ENCODE data around the gene SP140L.
"Not testable (repeated sequence)": the region's sequence is repeated elsewhere in the genome, so short reads cannot be mapped to it uniquely, and the experiment has no call there.

The SP140L gene

DNA sequence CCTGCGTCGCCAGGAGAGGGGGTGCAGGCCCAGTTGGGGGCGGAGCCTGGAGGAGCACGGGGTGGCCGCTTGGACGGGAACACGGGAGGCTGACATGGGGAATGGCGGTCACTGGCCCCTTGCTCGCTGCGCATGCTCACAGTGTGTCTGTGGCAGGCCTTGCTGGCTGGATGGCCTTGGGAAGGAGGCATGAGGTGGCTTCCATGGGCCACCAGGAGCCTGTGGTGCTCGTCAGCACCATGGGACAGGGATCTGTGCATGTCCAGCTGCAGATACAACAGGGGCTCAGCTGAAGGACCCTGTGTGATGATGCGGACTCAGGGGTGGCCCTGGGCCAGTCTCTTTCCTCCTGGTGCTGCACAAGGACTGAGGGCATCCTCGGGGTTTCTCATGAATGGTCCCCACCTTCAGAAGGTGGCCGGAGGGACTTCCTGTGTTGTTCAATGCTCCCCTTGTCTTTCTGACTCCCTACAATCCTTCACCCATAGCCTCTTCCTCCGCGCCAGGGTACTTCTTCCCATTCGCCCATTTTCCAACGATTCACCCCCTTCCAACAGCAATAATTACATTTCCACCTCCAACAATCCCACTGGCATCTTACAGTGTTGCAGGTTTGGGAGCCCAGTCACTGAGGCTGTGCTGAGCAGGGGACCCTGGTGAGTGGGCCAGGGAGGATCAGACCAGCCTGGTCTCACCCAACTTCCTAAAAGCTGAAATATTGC, 3.4 kb upstream of the SP140L start:
- DNase-seq: no peak

DNA sequence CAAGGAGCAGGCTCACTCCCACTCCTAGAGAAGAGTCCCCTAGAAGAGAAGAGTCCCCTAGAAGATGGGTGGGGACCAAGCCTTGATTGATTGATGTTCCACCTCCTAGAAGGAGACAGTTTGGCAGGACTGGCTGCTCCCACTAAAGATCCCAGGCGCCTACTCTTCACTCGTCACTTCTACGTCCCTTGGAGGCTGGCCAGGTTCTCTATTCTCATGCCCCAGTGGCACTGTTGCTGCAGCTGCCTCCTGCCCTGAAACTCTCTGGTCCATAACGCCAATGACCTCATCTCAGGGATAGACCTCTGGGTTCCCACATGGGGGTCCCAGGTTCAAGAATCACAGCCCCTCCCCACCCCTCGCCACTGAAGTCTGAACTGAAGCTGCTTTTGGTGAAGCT, 2.5 kb upstream of the SP140L start:
- no peak for DNase-seq

DNA sequence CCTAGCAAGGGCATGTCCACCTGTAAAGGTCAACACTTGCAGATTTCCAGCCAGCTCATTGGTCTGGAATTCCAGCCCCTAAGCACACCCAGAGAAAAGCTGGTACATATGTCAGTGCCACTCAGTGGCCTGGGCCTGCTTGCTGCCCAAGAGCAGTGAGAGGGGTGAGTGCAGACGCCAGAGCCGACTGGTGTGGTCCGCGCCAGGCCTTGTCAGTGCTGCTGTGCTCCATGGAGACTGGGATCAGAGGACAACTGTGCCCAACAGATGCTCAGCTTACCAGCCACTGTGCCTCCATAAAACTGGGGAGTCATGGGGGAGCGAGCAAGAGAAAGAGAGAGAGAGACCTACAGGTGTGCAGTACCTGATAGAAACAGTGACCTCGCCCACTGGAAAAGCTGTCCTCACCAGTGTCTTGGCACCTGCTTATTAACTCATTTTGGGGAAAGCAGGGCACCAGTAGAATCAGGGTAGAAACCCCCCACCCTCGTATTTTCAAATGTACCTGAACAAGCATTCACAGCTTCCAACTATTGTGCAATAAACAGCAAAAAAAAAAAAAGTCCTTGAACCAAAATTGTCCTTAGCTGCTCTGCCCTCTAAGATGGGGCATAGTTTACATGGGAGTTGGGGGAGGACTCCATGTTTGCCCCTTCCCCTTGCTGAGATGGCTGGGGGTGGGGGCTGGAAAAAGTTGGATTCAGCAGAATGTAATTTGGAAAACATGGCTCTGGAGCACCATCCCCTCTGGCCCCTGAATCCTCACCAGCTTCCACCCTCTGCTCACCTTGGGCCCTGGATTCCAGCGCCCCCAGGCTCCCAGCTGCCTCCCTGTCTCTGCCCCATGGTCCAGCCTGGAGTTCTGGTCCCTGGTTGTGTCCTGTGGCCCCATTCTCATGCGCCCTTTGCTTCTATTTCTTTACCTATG, 1.4 kb upstream of the SP140L start:
- no peak for DNase-seq

DNA sequence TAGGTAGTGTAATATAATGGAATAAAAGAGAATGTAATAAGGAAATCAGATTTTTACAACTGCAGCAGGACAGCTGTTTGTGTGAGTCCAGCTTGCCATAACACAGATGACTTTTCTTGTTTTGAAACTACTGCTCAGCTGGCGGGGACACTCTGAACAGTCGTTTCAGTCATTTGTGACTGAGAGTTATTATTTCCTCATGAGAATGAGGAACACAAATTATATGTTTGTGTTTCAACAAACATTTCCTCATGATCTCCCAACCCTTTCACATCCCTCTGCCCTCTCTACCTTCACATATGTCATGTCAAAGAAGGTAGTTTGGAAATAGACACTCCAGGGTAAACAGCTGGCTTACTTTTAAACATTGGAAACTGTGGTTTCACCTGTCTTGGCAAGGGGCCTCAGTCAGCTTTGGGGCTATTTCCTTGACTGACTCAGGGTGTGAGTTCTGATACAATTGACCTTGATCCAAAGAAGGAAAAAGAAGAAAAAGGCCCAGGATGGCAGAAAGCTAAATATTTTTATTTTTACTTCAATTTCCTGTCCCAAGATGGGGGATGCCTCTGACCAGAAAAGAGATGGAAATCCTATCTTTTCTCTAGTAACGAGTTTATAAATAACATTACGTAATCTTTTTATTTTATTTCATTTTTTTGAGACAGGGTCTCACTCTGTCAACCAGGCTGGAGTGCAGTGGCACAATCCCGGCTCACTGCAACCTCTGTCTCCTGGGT, 593 bp downstream of the SP140L start:
- DNase-seq: peak in 1 of 5 experiments; percentile 47

DNA sequence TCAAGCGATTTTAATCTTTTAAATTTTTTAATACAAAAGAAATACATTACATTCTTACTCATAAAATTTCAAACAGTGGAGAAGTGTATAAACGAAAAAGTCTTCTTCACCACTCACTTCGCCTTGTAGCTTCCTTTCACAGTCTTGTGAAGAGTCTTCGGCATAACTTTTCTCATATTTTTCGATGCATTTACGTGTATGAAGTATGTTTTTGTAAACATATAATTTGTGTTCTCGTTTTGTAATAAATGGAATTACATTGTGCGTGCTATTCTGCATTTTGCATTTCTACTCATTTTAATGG, 1.1 kb downstream of the SP140L start:
- DNase-seq: no peak

DNA sequence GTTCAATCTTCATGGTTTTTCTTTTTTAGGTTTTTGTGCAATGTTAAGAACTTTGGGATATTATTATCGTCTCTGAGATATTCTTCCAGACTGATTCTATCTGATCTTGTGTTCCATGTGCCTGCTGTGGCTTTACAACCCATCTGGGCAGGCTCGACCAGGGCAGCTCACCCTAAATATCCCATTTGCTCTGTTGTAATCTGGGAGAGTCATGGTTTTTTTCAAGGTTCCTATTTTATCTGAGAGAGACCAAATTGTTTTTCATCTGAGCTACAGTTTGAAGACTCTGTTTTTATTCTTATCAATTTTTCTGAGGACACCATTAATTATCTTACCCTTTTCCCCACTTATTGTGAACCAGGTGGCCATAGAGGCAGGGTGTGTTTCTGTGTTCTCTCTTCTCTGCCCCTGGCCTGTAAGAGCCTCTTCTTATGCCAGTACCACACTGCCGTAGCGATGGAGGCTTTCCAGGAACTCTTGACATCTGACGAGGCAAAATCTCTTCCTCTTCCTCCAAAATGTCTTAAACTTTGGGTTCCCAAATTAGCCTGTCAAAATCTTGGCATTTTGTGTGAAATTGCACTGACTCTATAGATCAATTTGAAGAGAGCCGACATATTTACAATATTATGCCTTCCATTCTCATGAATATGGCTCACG, 3.1 kb downstream of the SP140L start:
- no peak for DNase-seq

DNA sequence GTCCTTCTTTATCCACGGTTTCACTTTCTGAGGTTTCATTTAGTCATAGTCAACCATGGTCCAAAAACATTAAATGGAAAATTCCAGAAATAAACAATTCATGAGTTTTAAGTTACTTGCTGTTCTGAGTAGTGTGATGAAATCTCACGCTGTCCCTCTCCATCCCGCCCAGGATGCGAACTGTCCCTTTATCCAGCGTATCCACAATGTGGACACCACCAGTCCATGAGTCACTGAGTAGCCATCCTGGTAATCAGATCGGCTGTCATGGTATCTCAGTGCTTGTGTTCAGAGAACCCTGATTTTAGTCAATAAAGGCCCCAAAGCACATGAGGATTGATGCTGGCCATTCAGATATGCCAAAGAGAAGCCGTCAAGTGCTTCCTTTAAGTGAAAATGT, 3.7 kb downstream of the SP140L start:
- no peak for DNase-seq

DNA sequence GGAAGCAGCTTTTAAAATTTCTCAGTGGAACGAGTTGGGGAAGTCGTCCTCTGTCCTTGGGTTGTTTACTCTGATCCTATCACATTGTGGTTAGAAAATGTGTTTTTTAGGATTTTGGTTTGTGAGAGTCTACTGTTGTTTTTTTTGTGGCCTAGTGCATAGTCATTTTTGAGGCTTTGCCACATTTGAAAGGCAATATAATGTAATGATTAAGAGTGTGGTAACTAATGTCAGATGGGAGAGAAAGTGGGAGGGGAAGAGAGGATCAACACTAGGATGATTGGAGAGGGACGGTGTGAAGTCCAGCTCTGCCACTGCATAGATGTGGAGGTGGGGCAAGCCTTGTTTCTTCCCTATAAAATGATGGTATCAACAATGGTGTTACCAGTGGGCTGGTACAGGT, 8.5 kb downstream of the SP140L start:
- peak in 1 of 5 experiments; percentile 73 for DNase-seq

DNA sequence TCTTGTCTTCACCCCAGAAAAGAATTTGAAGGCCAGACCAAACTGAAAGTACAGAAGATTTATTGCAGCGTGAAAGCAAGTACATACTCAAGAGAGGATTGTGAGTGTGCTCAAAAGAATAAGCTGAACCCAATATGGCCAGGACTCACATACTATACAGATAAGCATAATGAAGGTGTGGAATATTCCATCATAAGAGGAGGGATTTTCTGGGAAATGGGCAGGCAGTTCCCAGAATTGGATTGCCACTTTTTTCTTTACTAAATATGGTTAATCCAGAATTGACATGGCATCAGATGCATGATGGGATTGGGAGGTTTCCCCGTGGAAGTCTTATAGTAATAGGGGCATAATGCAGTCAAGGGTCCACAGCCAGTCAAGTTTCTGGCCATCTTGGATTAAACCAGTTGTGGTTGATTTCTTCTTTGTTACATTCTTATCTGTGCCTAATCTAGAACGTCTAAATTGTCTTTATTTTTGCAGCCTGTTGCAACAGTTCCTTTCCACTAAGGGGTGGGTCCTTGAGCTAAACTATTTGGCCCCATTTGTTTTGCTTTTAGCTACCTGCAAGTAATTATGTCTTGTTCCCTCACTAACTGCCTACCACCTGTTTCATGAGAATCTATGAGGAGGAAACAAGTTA, 9.0 kb downstream of the SP140L start:
- peak in 1 of 5 experiments; percentile 67 for DNase-seq

DNA sequence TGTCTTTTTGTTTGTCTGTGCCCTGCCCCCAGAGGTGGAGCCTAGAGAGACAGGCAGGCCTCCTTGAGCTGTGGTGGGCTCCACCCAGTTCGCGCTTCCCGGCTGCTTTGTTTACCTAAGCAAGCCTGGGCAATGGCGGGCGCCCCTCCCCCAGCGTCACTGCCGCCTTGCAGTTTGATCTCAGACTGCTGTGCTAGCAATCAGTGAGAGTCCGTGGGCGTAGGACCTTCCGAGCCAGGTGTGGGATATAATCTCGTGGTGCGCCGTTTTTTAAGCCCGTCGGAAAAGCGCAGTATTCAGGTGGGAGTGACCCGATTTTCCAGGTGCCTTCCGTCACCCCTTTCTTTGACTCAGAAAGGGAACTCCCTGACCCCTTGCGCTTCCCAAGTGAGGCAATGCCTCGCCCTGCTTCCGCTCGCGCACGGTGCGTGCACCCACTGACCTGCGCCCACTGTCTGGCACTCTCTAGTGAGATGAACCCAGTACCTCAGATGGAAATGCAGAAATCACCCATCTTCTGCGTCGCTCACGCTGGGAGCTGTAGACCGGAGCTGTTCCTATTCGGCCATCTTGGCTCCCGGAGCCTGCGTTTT, 15.0 kb downstream of the SP140L start:
- DNase-seq: not testable (repeated sequence)

DNA sequence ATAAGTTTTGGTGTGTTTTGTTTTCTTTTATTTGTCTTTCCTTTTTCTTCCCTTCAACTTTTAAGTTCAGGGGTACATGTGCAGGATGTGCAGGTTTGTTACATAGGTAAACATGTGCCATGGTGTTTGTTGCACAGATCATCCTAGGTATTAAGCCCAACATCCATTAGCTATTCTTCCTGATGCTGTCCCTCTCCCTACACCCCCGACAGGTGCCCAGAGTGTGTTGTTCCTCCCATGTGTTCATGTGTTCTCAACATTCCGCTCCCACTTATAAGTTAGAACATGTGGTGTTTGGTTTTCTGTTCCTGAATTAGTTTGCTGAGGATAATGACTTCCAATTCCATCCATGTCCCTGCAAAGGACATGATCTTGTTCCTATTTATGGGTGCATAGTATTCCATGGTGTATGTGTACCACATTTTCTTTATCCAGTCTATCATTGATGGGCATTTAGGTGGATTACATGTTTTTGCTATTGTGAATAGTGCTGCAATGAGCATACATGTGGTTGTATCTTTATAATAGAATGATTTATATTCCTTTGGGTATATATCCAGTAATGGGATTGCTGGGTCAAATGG, 16.1 kb downstream of the SP140L start:
- not testable (repeated sequence) for DNase-seq

DNA sequence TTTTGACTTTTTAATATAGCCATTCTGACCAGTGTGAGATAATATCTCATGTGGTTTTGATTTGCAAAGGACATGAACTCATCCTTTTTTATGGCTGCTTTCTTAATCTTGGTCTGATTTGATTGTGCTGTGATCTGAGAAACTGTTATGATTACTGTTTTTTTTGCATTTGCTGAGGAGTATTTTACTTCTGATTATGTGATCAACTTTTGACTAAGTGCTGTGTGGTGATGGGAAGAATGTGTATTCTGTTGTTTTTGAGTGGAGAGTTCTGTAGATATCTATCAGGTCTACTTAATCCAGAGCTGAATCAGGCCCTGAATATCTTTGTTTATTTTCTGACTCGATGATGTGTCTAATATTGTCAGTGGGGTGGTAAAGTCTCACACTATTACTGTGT, 16.8 kb downstream of the SP140L start:
- DNase-seq: peak in 1 of 5 experiments; percentile 48

DNA sequence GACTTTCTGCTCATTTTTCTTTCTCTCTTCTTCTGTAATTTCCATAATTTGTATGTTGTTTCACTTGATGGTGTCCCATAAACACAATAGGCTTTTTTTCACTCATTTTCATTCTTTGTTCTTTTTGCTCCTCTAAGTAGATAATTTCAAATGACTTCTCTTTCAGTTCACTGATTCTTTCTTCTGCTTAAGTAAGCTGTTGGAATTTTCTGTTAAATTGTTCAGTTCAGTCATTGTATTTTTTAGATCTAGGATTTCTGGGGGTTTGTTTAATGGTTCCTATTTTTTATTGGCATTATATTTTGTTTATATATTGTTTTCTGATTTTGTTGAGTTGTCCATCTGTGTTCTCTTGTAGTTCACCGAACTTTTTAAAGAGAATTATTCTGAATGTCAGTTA, 19.5 kb downstream of the SP140L start:
- no peak for DNase-seq

DNA sequence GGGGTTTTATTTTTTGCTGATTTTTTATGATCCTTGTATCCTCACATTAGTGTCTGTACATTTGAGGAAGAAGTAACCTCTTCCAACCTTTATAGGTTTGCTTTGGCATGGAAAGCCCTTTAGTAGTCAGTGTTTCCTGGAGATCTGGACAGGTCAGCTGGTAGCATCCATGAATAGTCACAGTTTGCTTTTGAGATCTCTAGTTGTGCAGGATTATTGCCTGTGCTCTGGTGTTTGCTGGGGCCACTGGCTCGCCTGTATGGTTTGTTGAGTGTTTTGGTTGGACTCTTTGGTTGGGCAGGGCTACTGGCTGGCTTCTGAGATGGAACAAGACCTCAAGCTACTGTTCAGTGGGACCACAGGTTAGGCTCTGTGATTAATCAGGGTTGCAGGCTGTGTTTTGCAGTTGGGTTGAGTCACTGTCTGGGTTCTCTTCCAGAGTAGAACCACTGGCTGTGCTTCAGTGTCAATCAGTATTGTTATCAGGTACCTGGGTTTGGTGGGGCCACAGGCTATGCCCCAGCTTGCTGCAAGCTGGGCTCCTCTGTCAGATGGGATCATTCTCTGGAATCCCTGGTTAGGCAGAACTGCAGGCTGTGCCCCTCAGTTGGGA, 20.0 kb downstream of the SP140L start:
- DNase-seq: peak in 1 of 5 experiments; percentile 51

DNA sequence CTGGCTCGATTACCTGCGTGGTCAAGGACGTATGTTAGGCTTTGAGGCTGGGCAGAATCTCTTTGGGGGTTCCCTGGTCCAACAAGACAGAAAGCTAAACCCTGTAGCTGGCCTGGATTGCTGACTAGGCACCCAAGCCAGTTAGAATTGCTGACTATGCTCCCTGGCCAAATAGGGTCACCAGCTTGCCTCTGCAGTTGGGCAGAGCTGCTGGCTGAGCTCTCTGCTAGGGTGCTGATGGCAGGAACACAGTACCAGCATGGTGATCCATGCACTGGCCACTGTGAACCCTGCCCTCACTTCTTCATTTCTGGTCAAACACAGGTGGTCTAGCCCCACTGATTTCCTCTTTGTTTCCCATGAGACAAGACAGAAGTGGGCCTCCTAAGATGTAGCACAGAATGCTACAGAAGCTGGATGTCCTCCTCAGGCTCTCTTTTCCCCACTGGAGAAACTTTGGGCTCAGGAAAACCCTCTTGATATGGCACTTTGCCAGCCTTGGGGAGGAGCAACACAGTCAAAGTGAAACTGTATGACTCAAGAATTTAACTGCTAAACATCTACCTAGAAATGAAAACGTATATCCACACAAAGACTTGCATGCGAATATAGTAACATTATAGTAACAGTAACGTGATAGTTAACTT, 20.8 kb downstream of the SP140L start:
- DNase-seq: peak in 1 of 5 experiments; percentile 86

DNA sequence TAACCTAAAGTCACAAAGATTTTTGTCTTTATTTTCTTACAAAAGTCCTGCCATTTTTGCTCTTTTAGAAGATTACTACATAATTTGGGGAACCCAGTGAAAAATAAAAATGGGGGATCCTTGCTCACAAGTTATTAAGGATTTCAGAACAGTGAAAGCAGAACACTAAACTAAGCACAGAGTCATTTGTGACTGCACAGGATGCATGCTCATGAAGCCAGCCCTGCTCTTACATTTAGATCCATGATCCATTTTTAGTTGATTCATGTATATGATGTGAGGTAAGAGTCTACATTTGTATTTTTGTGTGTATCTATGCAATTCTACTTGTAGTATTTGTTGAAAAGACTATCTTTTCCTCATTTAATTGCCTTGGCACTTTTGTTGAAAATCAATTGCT, 21.8 kb downstream of the SP140L start:
- DNase-seq: peak in 1 of 5 experiments; percentile 68

DNA sequence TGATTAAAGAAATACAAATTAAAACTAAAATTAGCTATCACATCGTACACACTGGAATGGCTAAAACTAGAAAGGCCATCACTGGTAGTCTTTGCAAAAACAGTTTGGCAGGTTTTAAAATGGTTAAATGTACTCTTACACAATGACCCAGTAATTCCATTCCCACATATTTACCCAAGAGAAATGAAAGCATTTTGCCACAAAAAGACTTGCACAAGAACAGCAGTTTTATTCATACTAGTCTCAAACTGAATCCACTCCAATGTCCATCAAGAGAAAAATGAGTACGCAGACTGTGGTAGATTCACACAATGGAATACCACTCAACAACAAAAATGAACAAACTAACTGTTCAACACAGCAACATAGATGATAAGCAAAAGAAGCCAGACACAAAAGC, 29.1 kb downstream of the SP140L start:
- no peak for DNase-seq

DNA sequence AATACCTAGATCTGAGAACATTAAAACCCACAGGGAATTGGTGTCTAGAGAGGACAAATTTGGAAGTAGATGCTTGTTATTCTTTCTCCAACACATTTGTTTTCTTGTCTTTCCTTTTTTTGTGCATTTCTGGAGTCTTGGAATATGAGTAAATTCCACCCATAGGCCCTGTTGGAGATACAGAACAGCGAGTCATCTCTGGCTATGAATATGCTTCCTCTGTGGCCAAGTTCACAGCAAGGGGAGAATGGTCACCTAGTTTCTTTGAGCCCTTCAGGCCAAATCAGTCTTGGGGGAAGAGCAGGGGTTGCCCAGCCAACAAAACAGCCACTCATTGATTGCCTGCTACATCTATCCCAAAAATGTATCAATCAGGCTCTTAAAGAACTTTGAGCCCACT, 31.3 kb downstream of the SP140L start:
- DNase-seq: no peak

DNA sequence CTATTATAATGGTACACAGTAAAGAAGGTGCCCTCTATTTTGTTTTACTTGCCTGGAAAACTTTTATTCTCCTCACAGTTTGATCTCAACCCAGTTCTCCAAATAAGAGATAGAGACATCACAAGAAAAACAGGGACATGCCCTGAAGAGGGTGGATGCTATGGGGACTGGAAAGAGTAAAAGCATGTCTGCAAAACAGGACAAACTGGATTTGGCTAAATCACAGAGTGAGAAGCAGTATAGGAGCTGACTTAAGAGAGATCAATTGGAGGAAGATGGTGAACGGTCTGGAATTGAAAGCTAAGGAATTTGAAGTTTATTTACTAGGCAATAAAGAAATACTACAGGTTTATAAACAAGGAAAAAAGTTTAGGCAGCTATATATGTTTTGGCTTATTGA, 33.0 kb downstream of the SP140L start:
- no peak for DNase-seq

DNA sequence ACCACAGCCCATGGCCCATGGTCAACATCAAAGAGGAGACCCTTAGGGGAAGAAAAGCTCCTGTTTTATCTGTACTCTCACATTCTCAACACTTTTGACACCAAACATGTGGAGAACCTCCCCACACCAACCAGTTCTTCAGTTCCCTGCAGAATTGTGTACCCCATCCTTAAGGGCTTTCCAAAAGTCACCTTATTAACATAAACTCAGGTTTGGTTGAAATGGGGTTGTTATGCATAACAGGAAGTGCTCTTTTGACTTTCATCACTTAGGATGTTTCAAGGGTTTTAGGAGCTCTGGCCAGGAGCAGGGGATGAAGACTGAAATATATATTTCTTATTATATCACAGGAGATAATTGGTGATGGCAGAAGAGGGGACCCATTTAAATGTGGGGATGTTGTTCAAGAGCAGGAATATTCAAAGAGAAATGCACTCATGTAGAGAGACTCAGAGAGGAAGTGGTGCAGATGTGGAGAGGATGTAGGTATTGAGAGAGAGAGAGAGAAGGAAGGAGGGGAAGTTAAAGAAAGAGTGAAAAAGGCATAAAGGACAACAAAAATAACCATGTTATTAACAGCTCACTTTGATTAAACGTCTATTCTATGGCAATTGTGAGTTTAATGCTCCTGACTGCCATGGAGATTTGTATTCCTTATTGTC, 35.2 kb downstream of the SP140L start:
- DNase-seq: peak in 1 of 5 experiments; percentile 41

All from T-helper 2 cell (primary cell).